Endothelial cell of umbilical vein (primary cell): ENCODE measurements around the gene KCNH6.

Source experiments
- EZH2 ChIP-seq: IDR thresholded peaks from 2 replicates; pipeline ENCODE4 v1.6.1; 2012; ENCODE audit warnings: borderline replicate concordance, low read depth, mild to moderate bottlenecking, moderate library complexity, low read length, inconsistent platforms; ENCODE audit not compliant: severe bottlenecking
- JUN ChIP-seq: IDR thresholded peaks from 2 replicates; pipeline ENCODE4 v1.6.1; 2011; ENCODE audit warnings: borderline replicate concordance, low read depth; ENCODE audit not compliant: insufficient read length, insufficient read depth
- MYC ChIP-seq: IDR thresholded peaks from one replicate; pipeline ENCODE4 v1.6.1; 2011; ENCODE audit warnings: mild to moderate bottlenecking, low read depth, low read length
- POLR2A ChIP-seq: IDR thresholded peaks from 2 replicates; pipeline ENCODE4 v1.6.1; 2012; ENCODE audit warnings: low read depth, mild to moderate bottlenecking, control low read depth, low read length
- POLR2AphosphoS5 ChIP-seq: IDR thresholded peaks from 2 replicates; pipeline ENCODE4 v1.6.1; 2012; ENCODE audit warnings: low read depth, mild to moderate bottlenecking, control low read depth, low read length, moderate library complexity; ENCODE audit not compliant: insufficient read depth
- TF ChIP-seq, protein P1 (sequence below), 2 donors: IDR thresholded peaks; 1 replicate in 1 of 2; 2 replicates in 1 of 2; pipeline ENCODE4 v1.5.1; 2011; ENCODE audit warnings: low read length in 2 of 2, mild to moderate bottlenecking in 2 of 2, moderate library complexity in 2 of 2, control low read depth in 1 of 2, inconsistent platforms in 1 of 2, low read depth in 1 of 2; ENCODE audit not compliant: insufficient read depth in 1 of 2; ENCODE audit errors: extremely low read depth in 1 of 2

GRCh38 chr17:63488851-63489250 is 34.3 kb upstream of the KCNH6 start:
- TF ChIP-seq, protein P1, sequence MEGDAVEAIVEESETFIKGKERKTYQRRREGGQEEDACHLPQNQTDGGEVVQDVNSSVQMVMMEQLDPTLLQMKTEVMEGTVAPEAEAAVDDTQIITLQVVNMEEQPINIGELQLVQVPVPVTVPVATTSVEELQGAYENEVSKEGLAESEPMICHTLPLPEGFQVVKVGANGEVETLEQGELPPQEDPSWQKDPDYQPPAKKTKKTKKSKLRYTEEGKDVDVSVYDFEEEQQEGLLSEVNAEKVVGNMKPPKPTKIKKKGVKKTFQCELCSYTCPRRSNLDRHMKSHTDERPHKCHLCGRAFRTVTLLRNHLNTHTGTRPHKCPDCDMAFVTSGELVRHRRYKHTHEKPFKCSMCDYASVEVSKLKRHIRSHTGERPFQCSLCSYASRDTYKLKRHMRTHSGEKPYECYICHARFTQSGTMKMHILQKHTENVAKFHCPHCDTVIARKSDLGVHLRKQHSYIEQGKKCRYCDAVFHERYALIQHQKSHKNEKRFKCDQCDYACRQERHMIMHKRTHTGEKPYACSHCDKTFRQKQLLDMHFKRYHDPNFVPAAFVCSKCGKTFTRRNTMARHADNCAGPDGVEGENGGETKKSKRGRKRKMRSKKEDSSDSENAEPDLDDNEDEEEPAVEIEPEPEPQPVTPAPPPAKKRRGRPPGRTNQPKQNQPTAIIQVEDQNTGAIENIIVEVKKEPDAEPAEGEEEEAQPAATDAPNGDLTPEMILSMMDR (IDR thresholded peaks at IDR 0.05; ENCODE audit: extremely low read depth in 1 of 2, insufficient read depth in 1 of 2, low read depth in 1 of 2, low read length in 2 of 2), result no peak
- TF ChIP-seq EZH2 (no peak), POLR2A (no peak), POLR2AphosphoS5 (no peak), MYC (no peak), JUN (no peak)
